SH-SY5Y (cell line): ENCODE results near the gene GPRIN3.

Source experiments
- GATA2 ChIP-seq: IDR thresholded peaks from 2 replicates; pipeline ENCODE4 v1.6.1; 2011; ENCODE audit warnings: mild to moderate bottlenecking, low read depth, low read length
- GATA3 ChIP-seq: IDR thresholded peaks from 2 replicates; pipeline ENCODE4 v1.6.1; 2011; ENCODE audit warnings: low read depth, mild to moderate bottlenecking, low read length, moderate library complexity

- TF ChIP-seq GATA2 (no peak), GATA3 (no peak)
Observed at GRCh38 chr4:89253935-89254334, 53.7 kb downstream of the GPRIN3 start.
